ENCODE results near the gene BUD13. TPM values are rescaled to one million over a fixed set of nuclear protein-coding genes. Genes with fewer than 3 reads are reported as not detected.

Gene BUD13
- total and polyA plus RNA-seq, 9 of the 15 experiments (the other 6 are each of a cell fraction or from before 2014, with no cell fraction given) = 9.5 to 34.1 (median 27.1) TPM

DNA sequence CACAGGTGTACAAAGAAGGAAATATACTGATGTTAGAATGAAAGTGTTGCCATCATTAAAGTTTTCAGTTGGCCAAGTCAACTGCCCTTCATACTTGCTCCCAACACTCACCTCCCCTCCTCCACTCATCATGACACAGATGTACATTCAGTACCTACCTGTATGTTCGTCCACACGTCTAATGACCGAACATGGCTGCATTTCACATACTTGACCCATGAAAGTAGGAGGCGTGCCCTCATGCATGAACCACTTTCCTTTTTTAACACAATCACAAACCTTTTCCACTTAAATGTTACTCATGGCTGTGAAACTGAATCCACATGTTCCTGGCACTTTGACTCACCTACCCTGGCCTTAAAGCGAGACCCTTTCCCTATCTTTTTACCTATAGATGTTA is 3.2 kb upstream of the BUD13 start:
- peaks cover 18% of the 10 kb centered on the region for H3K79me2 ChIP-seq (ENCODE audit: control insufficient read depth, insufficient read depth, low read length)
- in situ Hi-C loops (cut with MboI) (no loop called here), intact Hi-C loops (cut with micrococcal nuclease) (no loop called here)
- TF ChIP-seq SUPT5H (IDR thresholded peaks at IDR 0.05) (0 out of 2 replicates have a peak, but pooled peaks have one; percentile 47), ARID2 (IDR thresholded peaks at IDR 0.05) (no peak), FOXA3 (CRISPR knock-in tag; conservative IDR thresholded peaks at IDR 0.05 in 1 of 2, IDR thresholded peaks at IDR 0.05 in 1 of 2) (0 out of 4 replicates have a peak, but pooled peaks of 1 of the 2 experiments have one; percentile 30)
- H3K27me3 ChIP-seq (ENCODE audit: control insufficient read depth in 2 of 2, insufficient read depth in 2 of 2, low read length in 2 of 2) = no peaks in the 10 kb centered on the region
- peak overlapping the region; percentile 14; the same call in 1 of the 2 replicates for H3K4me2 ChIP-seq (ENCODE audit: insufficient read depth, low read length)
- no peak overlapping the region for H3K4me3 ChIP-seq
- H2AFZ ChIP-seq (ENCODE audit: low read depth, low read length) = no peak overlapping the region
- H3K36me3 ChIP-seq (ENCODE audit: control insufficient read depth, insufficient read depth, low read length) = peaks cover 48% of the 10 kb centered on the region
- H4K20me1 ChIP-seq (replicated peaks; ENCODE audit: control insufficient read depth, insufficient read depth, low read length) = peaks cover 5% of the 10 kb centered on the region; the same call in 1 of the 2 replicates
- ATAC-seq = no peak
- 89% methylated on average over 5 of the region's 5 CpGs for WGBS (ENCODE audit: insufficient coverage, low coverage, missing lambda C conversion rate)
- ChIA-PET CTCF (ENCODE audit: low intra/inter-chr PET ratio) (no interaction called here), POLR2A (interaction anchor here (2.5 kb wide), 1 partner anchor 11 kb away, joined by 15 read pairs; the partner anchor contains the start of gene ZPR1)
- H3K9me3 ChIP-seq (replicated peaks; ENCODE audit: control insufficient read depth, insufficient read depth, low read depth, low read length) = no peaks in the 10 kb centered on the region
- no peak for FAIRE-seq
- no peak for DNase-seq (ENCODE audit: extremely low read depth in 1 of 4, low spot score in 3 of 4)
- peaks cover 6% of the 10 kb centered on the region for H3K9me1 ChIP-seq (ENCODE audit: control insufficient read depth, insufficient read depth, low read length)
- H3K9ac ChIP-seq (ENCODE audit: insufficient read depth in 1 of 2, low read depth in 2 of 2, low read length in 2 of 2) = no peak overlapping the region
- 0 out of 3 replicates have a peak overlapping the region, but pooled peaks have one; percentile 31 for H3K27ac ChIP-seq (ENCODE audit: extremely low read depth, low read depth, low read length)
- BruUV-seq (replicated peaks) = no TSS peak
- H3K4me1 ChIP-seq (replicated peaks in 1 of 2; ENCODE audit: control insufficient read depth in 2 of 2, insufficient read depth in 2 of 2, low read length in 2 of 2) = peaks cover 14 to 40% of the 10 kb centered on the region in 2 experiments; a peak in 4 of 5 replicates

DNA sequence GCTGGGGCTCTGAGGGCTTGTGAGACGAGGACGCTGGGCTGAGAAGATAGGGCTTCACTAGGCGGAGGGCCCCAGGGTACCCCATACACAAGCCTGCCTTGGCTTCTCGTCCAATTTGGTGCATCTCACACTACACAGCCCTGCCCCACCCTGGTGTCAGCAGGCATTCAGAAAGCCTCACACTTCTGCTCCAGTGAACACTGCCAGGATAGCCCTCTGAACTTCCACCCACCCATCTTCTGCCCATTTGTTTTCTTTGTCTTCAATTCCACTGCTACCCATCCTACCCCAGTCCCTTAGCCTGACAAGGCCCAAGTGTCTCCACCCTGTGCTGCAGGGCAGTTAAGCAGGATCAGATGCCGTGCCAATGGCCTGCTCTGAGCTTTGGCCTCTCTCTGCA is 1.9 kb upstream of the BUD13 start:
- FAIRE-seq (no peak), DNase-seq (ENCODE audit: extremely low read depth in 1 of 4, low spot score in 3 of 4) (no peak), ATAC-seq (no peak)
- intact Hi-C loops (cut with micrococcal nuclease) = no loop called here
- Histone ChIP-seq H3K27ac (ENCODE audit: extremely low read depth, low read depth, low read length) (no peak overlapping the region), H3K4me3 (no peak overlapping the region), H3K36me3 (ENCODE audit: control insufficient read depth, insufficient read depth, low read length) (peaks cover 41% of the 10 kb centered on the region), H3K4me1 (replicated peaks in 1 of 2; ENCODE audit: control insufficient read depth in 2 of 2, insufficient read depth in 2 of 2, low read length in 2 of 2) (peaks cover 14 to 42% of the 10 kb centered on the region in 2 experiments; a peak in 4 of 5 replicates), H3K9ac (ENCODE audit: insufficient read depth in 1 of 2, low read depth in 2 of 2, low read length in 2 of 2) (peak overlapping the region in 1 of 2 experiments; percentile 73; a peak in 2 of 4 replicates), H3K79me2 (ENCODE audit: control insufficient read depth, insufficient read depth, low read length) (peaks cover 22% of the 10 kb centered on the region), H4K20me1 (replicated peaks; ENCODE audit: control insufficient read depth, insufficient read depth, low read length) (peaks cover 5% of the 10 kb centered on the region; the same call in 1 of the 2 replicates), H3K9me1 (ENCODE audit: control insufficient read depth, insufficient read depth, low read length) (peaks cover 6% of the 10 kb centered on the region), H2AFZ (ENCODE audit: low read depth, low read length) (no peak overlapping the region), H3K4me2 (ENCODE audit: insufficient read depth, low read length) (no peak overlapping the region), H3K27me3 (ENCODE audit: control insufficient read depth in 2 of 2, insufficient read depth in 2 of 2, low read length in 2 of 2) (no peaks in the 10 kb centered on the region), H3K9me3 (replicated peaks; ENCODE audit: control insufficient read depth, insufficient read depth, low read depth, low read length) (no peaks in the 10 kb centered on the region)
- WGBS (ENCODE audit: insufficient coverage, low coverage, missing lambda C conversion rate) = 58% methylated on average over 5 of the region's 5 CpGs
- BruUV-seq (replicated peaks) = no TSS peak
- CTCF ChIA-PET (ENCODE audit: low intra/inter-chr PET ratio) = interaction anchor here (0.6 kb wide), 1 partner anchor 1904 kb away, joined by 3 read pairs; no protein-coding TSS in a partner anchor
- POLR2A ChIA-PET = interaction anchor here (0.5 to 1.1 kb wide), 2 partner anchors 13 to 681 kb away, joined by 3 read pairs; no protein-coding TSS in a partner anchor
- TF ChIP-seq ZNF133 (CRISPR knock-in tag; IDR thresholded peaks at IDR 0.05) (no peak), ZNF274 (IDR thresholded peaks at IDR 0.05; ENCODE audit: borderline replicate concordance, low read depth, low read length) (no peak), POLR2A (conservative IDR thresholded peaks at IDR 0.05) (peak; percentile 66; the same call in 1 of the 2 replicates), SUPT5H (IDR thresholded peaks at IDR 0.05) (peak; percentile 29; the same call in 1 of the 2 replicates), YBX1 (IDR thresholded peaks at IDR 0.05) (no peak), POU5F1 (IDR thresholded peaks at IDR 0.05; ENCODE audit: borderline replicate concordance, low read depth, low read length, partially characterized antibody) (no peak), POLR2B (IDR thresholded peaks at IDR 0.05; ENCODE audit: low read depth, partially characterized antibody) (peak; percentile 48)
- in situ Hi-C loops (cut with MboI) = no loop called here
